GM21529 (cell line): ENCODE data around the gene OSTM1.

ENCODE experiments used
- ATAC-seq: cut with Tn5 transposase; IDR thresholded peaks from one replicate; pipeline ENCODE4 v1.9.1; 2021; ENCODE audit not compliant: unreplicated experiment

Gene OSTM1, protein sequence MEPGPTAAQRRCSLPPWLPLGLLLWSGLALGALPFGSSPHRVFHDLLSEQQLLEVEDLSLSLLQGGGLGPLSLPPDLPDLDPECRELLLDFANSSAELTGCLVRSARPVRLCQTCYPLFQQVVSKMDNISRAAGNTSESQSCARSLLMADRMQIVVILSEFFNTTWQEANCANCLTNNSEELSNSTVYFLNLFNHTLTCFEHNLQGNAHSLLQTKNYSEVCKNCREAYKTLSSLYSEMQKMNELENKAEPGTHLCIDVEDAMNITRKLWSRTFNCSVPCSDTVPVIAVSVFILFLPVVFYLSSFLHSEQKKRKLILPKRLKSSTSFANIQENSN

DNA sequence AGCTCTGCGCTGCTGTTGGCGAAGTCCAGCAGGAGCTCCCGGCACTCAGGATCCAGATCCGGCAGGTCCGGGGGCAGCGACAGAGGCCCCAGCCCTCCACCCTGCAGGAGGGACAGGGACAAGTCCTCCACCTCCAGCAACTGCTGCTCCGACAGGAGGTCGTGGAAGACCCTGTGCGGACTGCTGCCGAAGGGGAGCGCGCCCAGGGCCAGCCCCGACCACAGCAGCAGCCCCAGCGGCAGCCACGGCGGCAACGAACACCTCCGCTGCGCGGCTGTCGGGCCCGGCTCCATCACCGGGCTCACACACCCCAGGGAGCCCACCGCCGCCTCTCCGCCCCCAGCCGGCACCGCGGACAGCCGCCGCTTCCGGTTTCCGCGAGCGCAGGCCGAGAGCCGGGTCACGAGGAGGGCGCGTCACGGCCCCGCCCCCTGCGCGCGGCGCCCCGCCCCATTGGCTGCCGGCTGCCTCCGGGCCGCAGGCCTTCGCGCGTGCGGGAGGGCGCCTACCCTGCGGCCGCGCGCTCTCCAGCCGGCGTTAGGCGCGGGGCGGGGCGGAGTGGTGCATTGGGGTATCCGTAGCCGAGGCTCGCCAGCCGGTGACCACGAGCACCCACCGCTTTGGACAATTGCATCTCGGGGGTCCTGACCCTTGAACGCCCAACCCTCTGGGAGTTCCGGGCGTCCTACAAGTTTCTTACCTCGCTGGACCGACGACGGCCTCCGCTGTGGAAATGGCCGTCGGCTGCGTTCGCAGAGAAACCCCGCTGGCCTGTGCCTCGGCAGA is at the start of gene OSTM1:
Gene OSTM1 (minus strand): TSS at position 383 of the 786 bp plus-strand sequence. CDS start 90 bp downstream, at position 293.
- peak; percentile 97 for ATAC-seq

DNA sequence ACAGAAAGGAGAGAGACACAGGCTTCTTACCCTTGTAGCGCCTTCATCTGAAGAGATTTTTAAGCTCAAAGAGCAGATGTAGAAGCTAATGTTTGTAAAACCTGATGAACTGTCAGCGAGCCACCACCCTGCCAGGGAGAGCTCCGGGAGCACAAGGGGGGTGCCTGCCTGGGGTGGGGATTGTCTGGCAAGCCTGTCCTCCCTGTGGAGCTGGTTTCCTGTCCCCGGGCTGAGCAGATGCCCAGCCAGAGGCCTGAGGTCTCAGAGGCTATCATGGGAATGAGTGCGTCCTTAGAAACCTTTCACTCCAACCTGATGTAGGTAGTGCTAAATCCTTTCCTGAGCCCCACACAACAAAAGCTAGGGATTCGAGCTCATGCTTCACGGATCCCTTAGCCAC is 49.4 kb upstream of the OSTM1 start:
- ATAC-seq = no peak

DNA sequence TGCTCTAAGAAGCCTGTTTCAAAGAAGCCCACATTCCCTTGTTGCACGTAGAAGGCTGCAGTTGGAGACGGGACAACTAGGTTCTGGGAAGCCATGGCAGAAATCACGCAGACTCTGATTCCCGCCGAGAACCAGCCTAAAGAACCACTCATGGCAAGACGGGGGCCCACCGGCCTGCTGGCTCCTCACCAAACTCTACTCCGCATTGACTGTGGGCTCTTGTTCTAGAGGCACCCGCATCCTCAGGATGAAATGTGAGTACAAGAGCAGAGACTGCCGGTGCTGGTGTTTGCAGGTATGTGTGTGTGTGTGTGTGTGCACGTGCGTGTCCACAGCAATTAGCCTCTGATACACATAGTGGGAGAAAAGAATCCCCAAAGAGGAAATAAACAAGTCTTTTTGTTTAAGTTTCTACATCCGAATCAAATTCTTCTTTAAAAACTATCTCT is 49.0 kb upstream of the OSTM1 start:
- no peak for ATAC-seq

DNA sequence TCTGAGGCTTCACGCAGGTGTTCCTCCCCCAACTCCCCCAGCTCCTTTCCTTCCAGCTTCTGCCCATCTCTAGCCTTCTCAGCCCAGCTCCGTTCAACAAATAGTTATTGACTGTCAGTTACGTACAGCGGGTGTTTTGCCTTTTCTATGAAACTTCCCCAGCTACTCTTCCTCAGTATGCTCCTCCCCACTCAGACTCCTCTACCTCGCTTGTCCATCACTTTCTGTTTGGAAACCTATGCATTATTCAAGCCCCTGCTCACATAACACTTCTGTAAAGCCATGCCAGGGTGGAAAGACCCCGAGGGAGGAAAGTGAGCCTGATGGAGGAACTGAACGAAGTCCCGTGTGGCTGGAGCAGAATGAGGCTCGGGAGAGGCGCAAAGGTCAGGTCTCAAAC is 47.1 kb upstream of the OSTM1 start:
- ATAC-seq = no peak

DNA sequence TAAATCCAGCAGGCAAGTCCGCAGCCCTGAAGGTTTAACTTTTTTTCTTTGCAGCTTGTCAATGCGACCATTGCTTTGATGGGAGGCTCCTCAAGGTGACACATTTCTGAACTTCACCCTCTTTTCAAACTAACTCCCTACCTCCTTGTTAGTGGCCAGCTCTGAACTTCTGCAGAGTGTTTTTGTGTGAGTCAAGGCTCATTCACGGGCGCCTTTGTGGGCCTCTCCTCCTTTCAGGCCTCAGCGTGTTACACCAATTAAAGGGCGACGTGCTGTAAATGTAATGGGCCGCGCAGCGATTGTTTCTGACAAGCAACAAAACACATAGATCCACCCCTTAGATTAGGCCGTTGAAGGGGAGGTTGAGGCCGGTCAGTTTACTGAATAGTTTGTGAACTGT is 45.8 kb upstream of the OSTM1 start:
- no peak for ATAC-seq

DNA sequence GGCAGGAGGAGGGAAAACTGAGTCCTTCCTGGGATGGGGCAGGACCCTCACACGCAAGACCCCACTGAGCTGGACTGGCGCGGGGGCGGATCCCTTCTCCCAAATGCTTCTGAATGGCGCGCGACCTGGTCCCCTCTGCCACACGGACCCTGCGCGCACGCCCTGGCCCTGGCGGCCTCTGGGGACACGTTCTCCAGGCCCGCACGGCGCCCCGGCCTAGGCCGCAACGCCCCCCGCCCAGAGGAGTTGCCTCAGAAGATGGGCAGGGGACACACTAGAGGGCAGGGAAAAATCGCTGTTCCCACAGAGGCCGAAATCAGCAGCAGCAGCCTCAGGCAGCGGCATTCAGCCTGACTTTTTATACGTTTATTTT is 45.2 kb upstream of the OSTM1 start:
- no peak for ATAC-seq

DNA sequence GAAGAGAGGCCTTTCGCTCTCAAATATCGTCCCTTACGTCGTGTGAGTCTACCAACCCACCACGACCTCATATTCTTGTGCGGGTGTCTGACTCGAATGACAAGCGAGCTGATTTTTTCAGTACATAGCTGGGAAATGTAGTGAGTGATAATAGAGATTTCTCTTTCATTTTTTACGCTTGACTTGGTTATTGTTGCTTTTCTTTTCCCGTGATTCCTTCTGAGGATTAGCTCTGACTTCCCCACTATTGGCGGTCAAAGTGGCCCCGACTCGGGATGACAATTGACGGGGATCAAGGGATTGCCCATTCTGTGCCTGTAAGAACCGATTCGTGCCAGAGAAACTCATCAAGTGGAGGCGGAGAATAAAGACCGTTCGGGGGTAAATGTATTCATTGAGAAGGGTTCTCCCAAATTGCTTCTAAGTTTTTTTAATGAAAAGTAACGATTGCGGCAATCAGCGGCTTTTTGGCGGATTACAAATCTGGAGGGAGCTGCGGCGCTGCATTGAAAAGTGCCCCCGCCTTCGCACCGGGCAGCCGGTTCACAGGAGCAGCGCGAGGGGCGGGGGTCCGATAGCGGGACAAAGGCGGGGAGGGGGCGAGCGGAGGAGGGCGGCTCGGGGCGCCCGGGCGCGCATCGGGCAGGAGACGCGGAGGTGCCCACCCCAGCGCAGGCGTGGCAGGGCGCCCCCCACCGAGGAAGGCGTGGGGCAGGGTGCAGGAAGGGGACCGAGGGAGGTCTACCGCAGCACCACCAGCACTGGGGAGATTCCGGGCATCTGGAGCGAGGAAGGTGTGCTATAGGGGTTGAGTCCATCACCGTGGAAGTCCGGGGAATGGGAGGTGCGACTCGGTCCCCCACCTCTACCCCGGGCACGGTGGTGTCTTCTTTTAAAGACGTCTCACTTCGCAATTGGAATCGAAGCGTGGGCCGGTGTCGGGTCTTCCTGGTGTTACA is 44.5 kb upstream of the OSTM1 start:
- no peak for ATAC-seq

DNA sequence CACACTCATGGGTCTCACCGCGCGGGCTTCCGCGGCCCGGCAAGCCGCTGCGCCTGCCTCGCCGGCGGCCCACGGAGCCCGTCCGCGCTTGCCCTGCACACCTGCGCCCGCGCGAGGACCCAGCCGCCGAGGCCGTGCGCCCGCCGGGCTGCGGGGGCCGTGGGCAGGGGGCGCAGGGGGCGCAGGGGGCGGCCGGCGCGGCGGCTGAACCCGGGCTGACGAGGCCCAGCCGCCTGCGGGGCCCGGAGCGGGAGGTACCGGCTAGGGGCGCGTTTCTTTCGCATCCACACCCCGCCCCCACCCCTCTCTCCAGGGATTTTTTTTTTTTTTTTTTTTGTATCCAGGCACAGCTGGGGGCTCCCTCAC is 43.8 kb upstream of the OSTM1 start:
- no peak for ATAC-seq

DNA sequence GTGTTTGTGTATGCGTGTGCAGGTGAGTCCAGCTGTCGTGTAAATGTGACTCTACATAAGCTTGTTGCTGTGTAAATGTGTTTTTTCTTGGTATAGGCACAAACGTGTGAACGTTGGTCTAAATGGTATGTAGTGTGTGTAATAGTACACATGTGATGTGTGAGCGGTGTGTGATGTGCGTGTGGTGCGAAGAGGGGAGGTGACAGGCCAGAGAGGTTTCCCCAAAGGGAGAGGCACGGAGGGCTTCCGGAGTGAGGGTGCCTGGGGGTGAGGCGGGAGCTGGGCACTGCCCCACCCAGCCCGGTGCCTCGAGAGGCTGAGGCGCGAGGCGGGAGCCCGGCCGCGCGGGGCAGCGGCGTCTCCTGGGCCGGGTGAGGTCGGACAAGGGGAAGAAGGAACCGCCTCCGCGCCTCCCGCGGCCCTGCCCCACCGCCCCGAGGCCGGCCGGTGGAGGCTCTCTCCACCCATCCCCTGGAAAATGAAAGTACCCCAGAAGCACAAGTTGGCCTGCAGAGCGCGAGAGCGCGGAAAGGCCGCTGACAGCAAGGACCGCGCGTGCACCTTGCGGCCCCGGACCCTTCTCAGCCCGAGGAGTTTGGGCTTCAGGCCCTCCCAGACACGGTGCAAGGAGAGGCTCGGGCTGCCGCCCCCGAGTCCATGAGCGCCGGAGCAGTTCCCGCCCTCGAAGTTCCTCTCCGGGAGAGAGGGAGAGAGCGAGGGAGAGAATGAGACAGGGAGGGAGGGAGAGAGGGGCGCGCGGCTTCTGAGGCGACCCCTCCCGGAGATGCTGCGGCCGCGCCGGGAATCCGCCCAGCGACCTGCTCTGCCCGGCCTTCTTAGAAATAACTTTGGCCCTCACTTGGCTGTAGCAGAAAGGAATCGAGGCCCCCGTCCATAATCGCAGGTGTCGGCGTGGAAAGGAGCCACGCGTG is 43.2 kb upstream of the OSTM1 start:
- peak; percentile 65 for ATAC-seq

DNA sequence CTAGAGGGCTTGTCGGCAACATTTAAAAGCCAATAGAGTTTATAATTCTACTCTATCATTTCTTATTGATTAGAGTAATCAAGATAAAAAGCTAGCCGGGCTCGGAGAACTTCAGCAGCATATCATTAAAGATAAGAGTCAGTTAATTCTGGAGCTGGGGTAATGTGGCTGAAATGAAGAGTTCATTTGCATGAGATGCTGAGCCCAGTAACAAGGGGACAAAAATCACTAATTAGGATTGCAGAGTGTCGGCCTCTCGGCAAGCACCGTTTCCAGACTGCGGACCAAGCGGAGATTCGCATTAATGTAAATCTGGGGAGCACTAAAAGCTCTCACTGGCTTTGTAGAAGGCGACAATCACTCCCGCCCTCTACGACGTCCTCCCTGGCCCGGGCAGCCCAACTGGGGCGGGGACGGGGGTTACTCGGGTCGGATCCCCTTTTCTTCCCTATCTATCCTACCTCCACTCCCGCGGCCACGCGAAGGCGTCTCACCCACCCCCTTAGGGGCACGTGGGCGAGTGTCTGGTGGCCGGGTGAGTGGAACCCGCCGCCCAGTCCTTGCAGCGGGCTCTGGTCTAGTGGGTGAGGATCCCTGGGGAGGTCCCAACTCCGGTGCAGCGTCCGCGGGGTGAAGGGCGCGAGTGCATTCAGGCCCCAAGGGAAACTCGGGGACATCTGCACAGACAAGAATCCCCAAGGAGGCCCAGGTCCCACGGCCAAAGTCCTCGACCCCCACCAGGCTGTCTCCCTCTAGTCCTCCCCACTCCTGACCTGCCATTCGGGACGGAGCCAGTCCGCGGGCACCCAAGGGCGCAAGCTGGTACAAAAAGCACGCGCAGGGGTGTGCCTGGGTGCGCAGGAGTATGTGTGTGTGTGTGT is 42.2 kb upstream of the OSTM1 start:
- ATAC-seq = no peak

DNA sequence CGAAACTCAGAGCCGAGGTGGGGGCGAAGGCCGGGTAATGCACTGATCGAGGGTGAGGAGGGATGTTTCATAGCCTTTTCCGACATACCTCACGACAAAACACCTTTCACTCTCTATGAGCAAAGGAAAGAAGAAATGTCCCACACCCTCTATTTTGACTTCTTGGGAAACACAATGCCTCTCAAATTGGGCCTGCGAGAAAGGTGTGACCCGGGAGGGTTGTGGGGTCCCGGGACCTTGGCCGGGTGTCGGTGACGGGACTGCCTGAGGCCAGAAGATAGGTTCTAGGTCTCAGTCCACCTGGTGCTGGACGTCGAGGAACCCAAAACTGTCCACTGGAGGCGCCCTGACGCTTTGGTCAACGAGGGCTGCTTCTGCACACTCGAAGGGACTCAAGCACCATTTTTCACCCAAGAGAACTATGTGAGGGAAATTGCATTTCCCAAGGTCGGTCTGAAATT is 41.1 kb upstream of the OSTM1 start:
- no peak for ATAC-seq

DNA sequence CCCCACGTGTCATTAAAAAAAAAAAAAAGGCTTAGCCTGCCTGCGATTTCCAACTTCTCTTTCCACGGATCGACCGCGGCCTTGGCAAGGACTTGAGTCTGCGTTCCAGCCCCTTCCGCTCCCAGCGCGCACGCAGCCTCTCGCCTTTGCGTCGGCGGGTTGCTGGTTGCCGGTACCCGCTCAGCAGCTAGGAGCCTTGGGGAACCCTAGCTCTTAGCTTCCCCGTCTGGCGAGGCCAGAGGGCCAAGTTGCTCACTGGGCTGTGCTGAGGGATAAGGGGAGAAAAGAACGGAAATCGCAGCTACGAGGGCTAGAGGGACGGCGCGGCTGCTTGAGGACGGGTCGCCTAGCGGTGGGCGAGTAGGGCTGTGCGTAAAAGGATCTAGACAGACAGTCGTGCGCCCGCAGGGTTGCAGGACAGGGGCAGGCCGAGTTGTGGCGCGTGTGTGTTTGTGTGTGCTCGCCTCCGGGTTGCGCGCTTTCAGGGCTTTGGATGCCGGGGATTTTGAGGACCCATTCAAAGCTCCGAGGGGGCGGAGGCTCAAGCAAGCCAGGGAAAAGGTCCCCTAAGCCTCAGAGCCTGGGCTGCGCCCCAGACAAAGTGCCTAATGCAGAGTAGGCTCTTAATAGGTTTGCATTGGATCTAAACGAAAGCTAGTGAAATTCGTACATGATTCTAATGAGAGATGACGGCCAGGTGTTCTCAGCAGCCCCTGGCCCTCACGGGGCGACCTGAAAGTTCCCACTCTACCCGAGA is 40.5 kb upstream of the OSTM1 start:
- no peak for ATAC-seq

DNA sequence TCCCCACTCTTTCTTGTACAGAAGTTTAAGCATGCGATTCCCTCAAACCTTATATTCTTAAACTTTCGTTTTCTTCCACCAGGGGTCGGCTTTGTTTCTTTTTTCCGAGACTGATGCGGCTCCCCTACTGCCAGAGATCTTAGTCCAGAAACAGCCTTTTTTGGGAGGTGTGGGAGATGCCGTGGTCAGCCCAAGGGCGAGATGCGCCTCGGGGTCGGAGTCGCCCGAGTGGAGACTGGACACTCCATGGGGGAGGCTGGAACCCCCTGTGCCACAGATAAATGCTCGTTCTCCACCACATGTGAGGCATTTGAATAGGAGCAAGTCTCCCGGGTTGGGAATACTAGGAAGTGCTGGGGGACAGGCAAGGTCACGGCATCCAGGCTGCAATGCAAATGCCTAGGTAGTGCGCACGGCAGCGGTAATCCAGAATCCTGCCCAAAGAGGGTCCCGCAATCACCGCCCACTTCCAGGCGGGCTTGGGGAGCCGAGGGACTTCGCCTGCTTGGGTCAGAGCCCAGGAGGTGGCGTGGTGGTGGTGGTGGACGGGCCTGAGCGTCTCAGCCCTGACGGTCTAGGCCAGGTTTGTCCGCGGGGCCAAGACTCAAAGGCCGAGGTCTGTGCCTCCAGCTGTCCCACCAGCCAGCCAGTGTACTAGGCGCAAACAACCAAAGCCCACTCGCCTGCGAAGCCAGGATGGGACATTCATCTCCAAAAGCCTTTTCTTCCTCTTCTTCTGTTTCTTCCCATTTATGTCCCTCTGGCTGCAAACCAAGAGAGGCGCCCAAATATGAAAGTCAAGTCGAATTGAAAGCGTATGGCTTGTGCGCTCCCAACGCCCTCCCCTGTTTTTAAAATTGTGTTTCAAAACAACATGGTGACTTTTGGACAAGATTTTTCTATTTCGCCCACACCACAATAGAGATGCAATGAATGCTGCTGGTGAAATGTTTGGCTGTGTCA is 39.3 kb upstream of the OSTM1 start:
- ATAC-seq = no peak

DNA sequence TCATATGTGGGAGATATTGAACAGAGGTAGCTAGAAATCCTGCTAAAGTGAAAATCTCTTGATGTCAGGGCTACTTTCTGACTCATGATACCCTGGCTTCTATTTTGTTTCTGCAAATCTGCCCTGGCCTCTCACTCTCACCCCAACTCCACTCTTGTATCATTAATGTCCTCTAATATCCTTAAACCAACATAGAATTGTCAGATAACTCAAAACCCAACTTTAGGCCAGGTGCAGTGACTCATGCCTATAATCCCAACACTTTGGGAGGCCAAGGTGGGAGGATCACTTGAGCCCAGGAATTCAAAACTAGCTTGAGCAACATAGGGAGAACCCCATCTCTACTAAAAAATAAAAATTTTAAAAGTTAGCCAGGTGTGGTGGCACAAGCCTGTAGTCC is 33.8 kb upstream of the OSTM1 start:
- no peak for ATAC-seq

DNA sequence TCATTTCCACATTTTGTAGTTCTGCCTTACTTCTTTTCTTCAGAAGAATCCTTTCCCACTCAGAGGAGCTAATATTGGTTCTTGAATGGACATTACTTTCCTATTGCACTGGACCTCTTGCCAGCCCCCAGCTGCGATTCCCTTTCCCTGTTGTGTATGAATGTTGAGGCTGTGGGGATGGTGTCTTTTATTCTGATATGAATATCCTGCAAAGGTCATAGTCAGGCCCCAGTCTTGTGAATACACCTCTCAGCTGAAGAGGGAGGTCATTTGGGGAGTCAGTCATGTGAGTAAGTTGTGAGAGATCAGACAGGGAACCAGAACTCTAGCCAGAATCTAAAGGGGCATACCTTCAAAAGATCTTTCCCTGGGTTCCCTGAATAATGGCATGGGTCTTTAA is 32.6 kb upstream of the OSTM1 start:
- no peak for ATAC-seq

DNA sequence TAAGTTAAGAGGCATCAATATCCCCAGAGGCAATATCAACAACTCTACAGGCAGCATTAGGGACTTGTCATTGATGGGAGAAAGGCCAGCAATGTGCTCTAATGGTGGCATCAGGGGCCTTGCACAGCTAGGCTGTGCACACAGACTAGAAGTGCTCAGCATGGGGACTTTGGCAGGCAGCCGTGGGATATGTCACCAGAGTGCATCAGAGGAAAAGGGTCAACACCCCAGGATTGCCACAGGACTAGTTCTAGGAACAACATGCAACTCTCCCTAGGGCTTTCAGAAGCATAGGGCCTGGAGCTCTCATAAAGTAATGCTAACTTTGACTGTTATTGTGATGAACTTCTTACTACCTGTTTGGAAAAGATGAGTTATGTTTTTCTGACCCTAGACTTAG is 32.2 kb upstream of the OSTM1 start:
- no peak for ATAC-seq

DNA sequence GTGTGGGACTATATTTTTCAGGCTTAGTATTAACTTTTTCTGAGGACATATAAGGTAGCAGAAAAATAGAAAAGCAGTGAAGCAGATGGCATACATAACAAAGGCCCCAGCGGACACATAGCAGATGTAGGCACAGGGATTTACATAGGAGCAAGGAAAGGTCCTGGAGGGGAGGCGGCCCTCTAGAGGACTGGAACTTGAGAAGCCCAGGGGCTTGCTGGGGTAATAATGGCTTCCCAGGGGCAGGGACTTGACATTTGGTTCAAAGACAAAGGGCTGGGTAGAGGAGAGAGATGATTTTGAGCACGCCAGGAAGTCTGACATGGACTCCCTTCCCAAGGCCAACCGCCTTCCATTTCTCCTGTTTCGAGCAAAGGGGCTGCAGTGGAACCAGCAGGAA is 31.7 kb upstream of the OSTM1 start:
- ATAC-seq = no peak
